ENCODE measurements around the gene DHRS11.

DHRS11 gene

GRCh38 chr17:36576793-36577192 lies 14.9 kb upstream of the DHRS11 start:
- Mint-ChIP-seq H3K9me3 (no peaks in the 10 kb centered on the region), H3K36me3 (ENCODE audit: low read depth) (peaks cover 48% of the 10 kb centered on the region), H3K27me3 (no peaks in the 10 kb centered on the region), H3K4me1 (no peaks in the 10 kb centered on the region), H3K4me3 (no peak overlapping the region), H3K27ac (no peak overlapping the region)
- DNase-seq: no peak
- no peak for ATAC-seq

GRCh38 chr17:36578671-36579070 lies 13.0 kb upstream of the DHRS11 start:
- Mint-ChIP-seq H3K4me1 (no peaks in the 10 kb centered on the region), H3K27me3 (no peaks in the 10 kb centered on the region), H3K4me3 (no peak overlapping the region), H3K36me3 (ENCODE audit: low read depth) (peaks cover 37% of the 10 kb centered on the region), H3K9me3 (no peaks in the 10 kb centered on the region), H3K27ac (no peak overlapping the region)
- ATAC-seq (no peak), DNase-seq (no peak)

GRCh38 chr17:36583787-36584186 lies 7.9 kb upstream of the DHRS11 start:
- no peak for ATAC-seq
- Mint-ChIP-seq H3K4me3 (no peak overlapping the region), H3K27me3 (no peaks in the 10 kb centered on the region), H3K4me1 (no peaks in the 10 kb centered on the region), H3K27ac (no peak overlapping the region), H3K9me3 (no peaks in the 10 kb centered on the region), H3K36me3 (ENCODE audit: low read depth) (peaks cover 48% of the 10 kb centered on the region)
- DNase-seq: no peak

- no peaks in the 10 kb centered on the region for H3K9me3 Mint-ChIP-seq
- H3K4me1 Mint-ChIP-seq: peaks cover 13% of the 10 kb centered on the region
- H3K4me3 Mint-ChIP-seq: no peak overlapping the region
- no peaks in the 10 kb centered on the region for H3K27me3 Mint-ChIP-seq
- no peak overlapping the region for H3K27ac Mint-ChIP-seq
- DNase-seq: no peak
- no peak for ATAC-seq
- peaks cover 40% of the 10 kb centered on the region for H3K36me3 Mint-ChIP-seq (ENCODE audit: low read depth)
Measured at GRCh38 chr17:36586138-36586537, 5.5 kb upstream of the DHRS11 start.

GRCh38 chr17:36590082-36590481 lies 1.6 kb upstream of the DHRS11 start:
- DNase-seq (no peak), ATAC-seq (no peak)
- Mint-ChIP-seq H3K4me1 (peaks cover 35% of the 10 kb centered on the region), H3K27ac (no peak overlapping the region), H3K36me3 (ENCODE audit: low read depth) (peaks cover 38% of the 10 kb centered on the region), H3K9me3 (no peaks in the 10 kb centered on the region), H3K4me3 (no peak overlapping the region), H3K27me3 (no peaks in the 10 kb centered on the region)

- peak; percentile 25 for DNase-seq
- Mint-ChIP-seq H3K27me3 (no peaks in the 10 kb centered on the region), H3K9me3 (no peaks in the 10 kb centered on the region), H3K4me1 (peaks cover 35% of the 10 kb centered on the region), H3K4me3 (peak overlapping the region; percentile 81), H3K36me3 (ENCODE audit: low read depth) (peaks cover 30% of the 10 kb centered on the region), H3K27ac (peak overlapping the region; percentile 15)
- ATAC-seq: peak; percentile 14
Measured at GRCh38 chr17:36592316-36592715, 637 bp downstream of the DHRS11 start.

GRCh38 chr17:36592716-36593321 lies 1.1 kb downstream of the DHRS11 start:
- Mint-ChIP-seq H3K36me3 (ENCODE audit: low read depth) (peaks cover 25% of the 10 kb centered on the region), H3K27me3 (no peaks in the 10 kb centered on the region), H3K9me3 (no peaks in the 10 kb centered on the region), H3K27ac (peak overlapping the region; percentile 15), H3K4me3 (peak overlapping the region; percentile 81), H3K4me1 (peaks cover 35% of the 10 kb centered on the region)
- DNase-seq (no peak), ATAC-seq (no peak)

GRCh38 chr17:36593656-36594316 lies 2.1 kb downstream of the DHRS11 start:
- Mint-ChIP-seq H3K27ac (no peak overlapping the region), H3K4me3 (peak overlapping the region; percentile 81), H3K9me3 (no peaks in the 10 kb centered on the region), H3K4me1 (peaks cover 35% of the 10 kb centered on the region), H3K27me3 (no peaks in the 10 kb centered on the region), H3K36me3 (ENCODE audit: low read depth) (peaks cover 22% of the 10 kb centered on the region)
- ATAC-seq: no peak
- no peak for DNase-seq

GRCh38 chr17:36594626-36595401 lies 3.1 kb downstream of the DHRS11 start:
- ATAC-seq (no peak), DNase-seq (no peak)
- Mint-ChIP-seq H3K36me3 (ENCODE audit: low read depth) (peaks cover 16% of the 10 kb centered on the region), H3K4me1 (peaks cover 33% of the 10 kb centered on the region), H3K9me3 (no peaks in the 10 kb centered on the region), H3K27me3 (no peaks in the 10 kb centered on the region), H3K4me3 (no peak overlapping the region), H3K27ac (no peak overlapping the region)

GRCh38 chr17:36597226-36597625 lies 5.5 kb downstream of the DHRS11 start:
- Mint-ChIP-seq H3K36me3 (ENCODE audit: low read depth) (peaks cover 13% of the 10 kb centered on the region), H3K9me3 (no peaks in the 10 kb centered on the region), H3K27ac (no peak overlapping the region), H3K27me3 (no peaks in the 10 kb centered on the region), H3K4me1 (peaks cover 26% of the 10 kb centered on the region), H3K4me3 (no peak overlapping the region)
- no peak for ATAC-seq
- no peak for DNase-seq

- Mint-ChIP-seq H3K36me3 (ENCODE audit: low read depth) (peaks cover 13% of the 10 kb centered on the region), H3K27me3 (no peaks in the 10 kb centered on the region)
- no peak for ATAC-seq
Measured at GRCh38 chr17:36597866-36598777, 6.4 kb downstream of the DHRS11 start.

GRCh38 chr17:36598951-36599401 lies 7.3 kb downstream of the DHRS11 start:
- peaks cover 14% of the 10 kb centered on the region for H3K4me1 Mint-ChIP-seq
- H3K9me3 Mint-ChIP-seq: no peaks in the 10 kb centered on the region
- DNase-seq (no peak), ATAC-seq (no peak)
- no peaks in the 10 kb centered on the region for H3K27me3 Mint-ChIP-seq
- H3K4me3 Mint-ChIP-seq: no peak overlapping the region
- H3K27ac Mint-ChIP-seq: no peak overlapping the region
- H3K36me3 Mint-ChIP-seq (ENCODE audit: low read depth): peaks cover 15% of the 10 kb centered on the region

More at GRCh38 chr17:36597866-36598777, 6.4 kb downstream of the DHRS11 start:
- DNase-seq: no peak
- Mint-ChIP-seq H3K4me3 (no peak overlapping the region), H3K27ac (no peak overlapping the region), H3K4me1 (peaks cover 18% of the 10 kb centered on the region), H3K9me3 (no peaks in the 10 kb centered on the region)

- no peak overlapping the region for H3K4me3 Mint-ChIP-seq
- no peak for ATAC-seq
- H3K9me3 Mint-ChIP-seq: no peaks in the 10 kb centered on the region
- DNase-seq: no peak
- no peak overlapping the region for H3K27ac Mint-ChIP-seq
- peaks cover 20% of the 10 kb centered on the region for H3K4me1 Mint-ChIP-seq
- peaks cover 20% of the 10 kb centered on the region for H3K36me3 Mint-ChIP-seq (ENCODE audit: low read depth)
- no peaks in the 10 kb centered on the region for H3K27me3 Mint-ChIP-seq
Measured at GRCh38 chr17:36599546-36600250, 8.0 kb downstream of the DHRS11 start.

GRCh38 chr17:36600465-36600864 lies 8.8 kb downstream of the DHRS11 start:
- Mint-ChIP-seq H3K36me3 (ENCODE audit: low read depth) (peaks cover 21% of the 10 kb centered on the region), H3K9me3 (no peaks in the 10 kb centered on the region), H3K4me3 (peak overlapping the region; percentile 90), H3K4me1 (peaks cover 26% of the 10 kb centered on the region), H3K27me3 (no peaks in the 10 kb centered on the region), H3K27ac (peak overlapping the region; percentile 87)
- no peak for ATAC-seq
- DNase-seq: no peak
